CD8-positive, alpha-beta memory T cell (primary cell): Measurements from ENCODE around the gene ADISSP. TPM values are rescaled to one million over a fixed set of nuclear protein-coding genes. Genes with fewer than 3 reads are reported as not detected.

ENCODE experiments used
- CTCF ChIA-PET: fragments of 350-600 bp; sonication (Branson Sonifier 250); formaldehyde crosslinking; loops from one replicate; lab custom pipeline; 2021; ENCODE audit warnings: antibody characterized with exemption; lab: Charles Lee
- POLR2A ChIA-PET: fragments of 350-600 bp; sonication (Branson Sonifier 250); formaldehyde crosslinking; loops from one replicate; lab custom pipeline; 2021; ENCODE audit warnings: antibody characterized with exemption; lab: Charles Lee
- DNase-seq, 5 donors: peaks; one replicate each; pipeline versions ENCODE4 v3.0.0 to v3.0.0-alpha.2; 2020 to 2022; ENCODE audit warnings: mixed read lengths in 1 of 5
- H3K27ac ChIP-seq: one replicate; pipeline ENCODE4 v1.7.0; 2013; ENCODE audit warnings: low read depth, mild to moderate bottlenecking, low read length, moderate library complexity
- H3K27me3 ChIP-seq: 2 replicates; pipeline ENCODE4 v1.7.0; 2013; ENCODE audit warnings: low read length, mild to moderate bottlenecking; ENCODE audit not compliant: insufficient read depth, poor library complexity, severe bottlenecking
- H3K36me3 ChIP-seq: 2 replicates; pipeline ENCODE4 v1.7.0; 2013; ENCODE audit warnings: mild to moderate bottlenecking, low read length, moderate library complexity; ENCODE audit not compliant: insufficient read depth
- H3K4me1 ChIP-seq: 2 replicates; pipeline ENCODE4 v1.7.0; 2013; ENCODE audit warnings: mild to moderate bottlenecking, low read length, moderate library complexity; ENCODE audit not compliant: insufficient read depth
- H3K4me3 ChIP-seq: 2 replicates; pipeline ENCODE4 v1.7.0; 2013; ENCODE audit warnings: mild to moderate bottlenecking, low read length
- H3K9me3 ChIP-seq: 2 replicates; pipeline ENCODE4 v1.7.0; 2013; ENCODE audit warnings: mild to moderate bottlenecking, low read length
- H3K27ac Mint-ChIP-seq, 8 donors: one replicate each; pipeline ENCODE4 v1.8.0; 2020 to 2021; ENCODE audit warnings: mixed read lengths in 8 of 8, mild to moderate bottlenecking in 6 of 8, inconsistent platforms in 3 of 8, moderate library complexity in 3 of 8
- H3K27me3 Mint-ChIP-seq, 2 donors: one replicate each; pipeline ENCODE4 v1.8.0; 2020 to 2021; ENCODE audit warnings: mixed read lengths in 2 of 2, mild to moderate bottlenecking in 1 of 2, moderate library complexity in 1 of 2
- H3K36me3 Mint-ChIP-seq, 3 donors: one replicate each; pipeline ENCODE4 v1.8.0; 2020 to 2021; ENCODE audit warnings: mixed read lengths in 3 of 3, inconsistent platforms in 1 of 3, mild to moderate bottlenecking in 1 of 3
- H3K4me1 Mint-ChIP-seq, 3 donors: one replicate each; pipeline ENCODE4 v1.8.0; 2020 to 2021; ENCODE audit warnings: mixed read lengths in 3 of 3, inconsistent platforms in 1 of 3, mild to moderate bottlenecking in 1 of 3
- H3K4me3 Mint-ChIP-seq, 7 donors: one replicate each; pipeline ENCODE4 v1.8.0; 2020 to 2021; ENCODE audit warnings: mixed read lengths in 7 of 7, mild to moderate bottlenecking in 6 of 7, moderate library complexity in 4 of 7, inconsistent platforms in 2 of 7
- H3K9me3 Mint-ChIP-seq, 5 donors: one replicate each; pipeline ENCODE4 v1.8.0; 2020 to 2022; ENCODE audit warnings: mixed read lengths in 5 of 5, mild to moderate bottlenecking in 3 of 5, moderate library complexity in 2 of 5, inconsistent platforms in 1 of 5
- polyA plus RNA-seq: library from polyadenylated mRNA; unstranded; fragments of 300-500 nt; fragmentation: Illumina TruSeq; gene quantifications from one replicate; pipeline ENCODE4 v1.2.3, GENCODE V29; 2021
- total RNA-seq, 2 experiments: library from RNA; stranded (reverse); gene quantifications; one replicate each; pipeline ENCODE4 v1.2.3, GENCODE V29; 2021

The ADISSP gene
- total and polyA plus RNA-seq, 3 experiments from 2014 or later: 27.0 to 74.9 (median 72.7) TPM

DNA sequence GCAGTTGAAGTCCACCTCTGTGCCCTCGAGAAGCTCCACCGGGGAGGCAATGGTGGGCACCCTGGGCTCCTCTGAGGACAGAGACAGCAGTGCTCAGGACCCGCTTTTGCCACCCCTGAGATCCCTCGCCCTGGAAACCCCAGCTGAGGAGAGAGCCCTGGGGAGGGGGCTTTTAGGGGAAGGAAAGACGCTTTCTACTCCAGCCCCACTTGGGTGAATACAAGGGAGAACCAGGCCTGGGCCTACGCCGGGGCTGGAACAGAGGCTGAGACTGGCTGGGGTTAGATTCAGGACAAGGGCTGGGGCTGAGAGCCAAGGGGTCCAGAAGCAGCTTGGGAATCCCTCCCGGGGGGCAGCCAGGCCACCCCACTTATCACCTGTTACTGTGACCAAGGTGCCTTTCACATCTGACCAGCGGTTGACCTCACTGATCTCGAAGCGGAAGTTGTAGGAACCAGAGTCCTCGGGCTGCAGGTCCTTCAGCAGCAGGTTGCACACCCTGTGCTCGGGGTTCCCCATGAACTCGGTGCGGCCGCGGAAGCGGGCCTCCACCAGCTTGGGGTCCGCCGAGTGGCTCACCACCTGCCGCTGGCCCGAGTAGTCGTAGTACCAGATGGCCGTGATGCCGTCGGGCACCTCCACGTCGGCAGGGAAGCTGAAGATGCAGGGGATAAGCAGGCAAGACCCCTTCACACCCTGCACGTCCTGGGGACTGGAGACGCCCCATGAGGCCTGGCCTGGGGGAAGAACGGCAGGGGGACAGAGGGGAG, 61.4 kb downstream of the ADISSP start:
- peaks cover 3 to 9% (median 8%) of the 10 kb centered on the region in 3 donors for H3K4me1 Mint-ChIP-seq
- H3K4me3 ChIP-seq: no peak overlapping the region
- no peaks in the 10 kb centered on the region for H3K9me3 Mint-ChIP-seq
- POLR2A ChIA-PET: no interaction called here
- H3K27ac ChIP-seq: no peak overlapping the region
- H3K27me3 Mint-ChIP-seq: peaks cover 4 to 12% of the 10 kb centered on the region in 2 donors
- H3K27me3 ChIP-seq: no peaks in the 10 kb centered on the region
- no peak overlapping the region for H3K4me3 Mint-ChIP-seq
- CTCF ChIA-PET: interaction anchor here (1.2 to 1.3 kb wide), 2 partner anchors 10 to 29 kb away, joined by 3 read pairs; no protein-coding TSS in a partner anchor
- no peaks in the 10 kb centered on the region for H3K4me1 ChIP-seq
- DNase-seq: no peak
- peaks cover 0 to 1% (median 0%) of the 10 kb centered on the region in 3 donors for H3K36me3 Mint-ChIP-seq
- H3K36me3 ChIP-seq: no peaks in the 10 kb centered on the region
- H3K27ac Mint-ChIP-seq: no peak overlapping the region
- H3K9me3 ChIP-seq: no peaks in the 10 kb centered on the region

DNA sequence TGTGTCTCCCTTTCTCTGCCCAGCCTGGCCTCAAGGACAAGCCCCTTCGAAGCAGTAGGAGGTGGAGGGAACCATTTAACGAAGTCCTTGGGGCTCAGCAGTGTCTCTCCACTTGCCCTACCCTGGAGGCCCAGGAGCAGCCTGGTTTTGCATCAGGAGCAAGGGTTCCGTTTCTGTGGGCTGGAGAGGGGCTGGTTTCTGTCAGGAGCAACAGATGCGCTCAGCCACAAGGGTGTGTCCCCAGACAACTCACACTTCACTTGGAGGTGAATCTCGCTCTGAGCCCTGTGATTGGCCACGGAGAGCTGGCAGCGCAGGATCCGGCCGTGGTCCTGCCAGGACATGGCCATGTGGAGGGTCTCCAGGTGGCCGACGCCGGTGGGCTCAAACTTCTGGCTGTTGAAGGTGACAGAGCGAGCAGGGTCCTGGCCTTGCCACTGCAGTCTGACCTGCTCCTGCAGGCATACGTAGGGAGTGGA, 62.0 kb downstream of the ADISSP start:
- Mint-ChIP-seq H3K4me3 (no peak overlapping the region), H3K27ac (no peak overlapping the region), H3K27me3 (peaks cover 4 to 12% of the 10 kb centered on the region in 2 donors), H3K4me1 (peaks cover 3 to 9% (median 8%) of the 10 kb centered on the region in 3 donors), H3K9me3 (no peaks in the 10 kb centered on the region), H3K36me3 (peaks cover 0 to 1% (median 0%) of the 10 kb centered on the region in 3 donors)
- H3K27ac ChIP-seq: no peak overlapping the region
- ChIA-PET POLR2A (no interaction called here), CTCF (interaction anchor here (0.6 kb wide), 1 partner anchor 9 kb away, joined by 4 read pairs; no protein-coding TSS in a partner anchor)
- H3K4me1 ChIP-seq: no peaks in the 10 kb centered on the region
- no peaks in the 10 kb centered on the region for H3K36me3 ChIP-seq
- no peak overlapping the region for H3K4me3 ChIP-seq
- H3K9me3 ChIP-seq: no peaks in the 10 kb centered on the region
- DNase-seq: no peak
- H3K27me3 ChIP-seq: no peaks in the 10 kb centered on the region

DNA sequence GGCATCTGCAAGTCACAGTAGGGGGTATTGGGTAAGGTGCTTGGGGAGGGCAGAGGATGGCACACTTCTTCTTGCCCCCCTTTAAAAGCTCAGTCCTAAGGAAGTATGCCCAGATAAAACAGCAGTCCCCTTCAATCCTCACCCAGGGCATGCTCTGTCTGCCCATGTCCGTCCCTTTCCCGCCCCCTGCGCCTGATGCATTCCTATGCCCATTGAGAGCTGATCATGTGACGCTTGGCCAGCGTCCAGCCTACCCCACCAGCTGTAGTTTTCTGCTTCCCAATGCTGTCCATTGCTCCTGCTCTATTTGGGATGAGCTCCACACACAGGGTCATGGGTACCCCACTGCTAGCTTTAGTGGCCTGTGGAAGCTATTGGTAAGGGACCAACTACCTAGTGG, 63.5 kb downstream of the ADISSP start:
- Histone ChIP-seq H3K36me3 (no peaks in the 10 kb centered on the region), H3K4me1 (no peaks in the 10 kb centered on the region), H3K4me3 (no peak overlapping the region), H3K27ac (no peak overlapping the region), H3K27me3 (no peaks in the 10 kb centered on the region), H3K9me3 (no peaks in the 10 kb centered on the region)
- ChIA-PET CTCF (no interaction called here), POLR2A (interaction anchor here (0.5 kb wide), 1 partner anchor 109 kb away, joined by 5 read pairs; no protein-coding TSS in a partner anchor)
- H3K9me3 Mint-ChIP-seq: no peaks in the 10 kb centered on the region
- H3K36me3 Mint-ChIP-seq: peaks cover 0 to 1% (median 0%) of the 10 kb centered on the region in 3 donors
- peaks cover 1 to 2% (median 2%) of the 10 kb centered on the region in 3 donors for H3K4me1 Mint-ChIP-seq
- peaks cover 4 to 12% of the 10 kb centered on the region in 2 donors for H3K27me3 Mint-ChIP-seq
- no peak for DNase-seq
- H3K4me3 Mint-ChIP-seq: no peak overlapping the region
- no peak overlapping the region for H3K27ac Mint-ChIP-seq

Other genes starting within 250 kb of the ADISSP start
- not detected for gene GFRA4, start 104.4 kb downstream of the ADISSP start, total RNA-seq
- gene GFRA4, start 104.4 kb downstream of the ADISSP start, polyA plus RNA-seq: not detected
- not detected for gene ADAM33, start 85.7 kb downstream of the ADISSP start, total RNA-seq
- gene ADAM33, start 85.7 kb downstream of the ADISSP start, polyA plus RNA-seq: not detected
- gene SIGLEC1, start 55.2 kb downstream of the ADISSP start, total RNA-seq: under 1 TPM; 0.18 to 0.24 TPM
- gene SIGLEC1, start 55.2 kb downstream of the ADISSP start, polyA plus RNA-seq: not detected
- gene HSPA12B, start 35.1 kb downstream of the ADISSP start, total RNA-seq: not detected
- gene HSPA12B, start 35.1 kb downstream of the ADISSP start, polyA plus RNA-seq: not detected
- under 1 TPM; 0.13 to 0.24 TPM for gene SPEF1, start 13.7 kb upstream of the ADISSP start, total RNA-seq
- gene SPEF1, start 13.7 kb upstream of the ADISSP start, polyA plus RNA-seq: not detected
- gene CENPB, start 19.0 kb upstream of the ADISSP start, total RNA-seq: 10 to 100 TPM; 66.4 to 69.9 TPM
- 1.7 TPM for gene CENPB, start 19.0 kb upstream of the ADISSP start, polyA plus RNA-seq
- gene CDC25B, start 28.6 kb upstream of the ADISSP start, total RNA-seq: 10 to 100 TPM; 78.0 to 81.6 TPM
- gene CDC25B, start 28.6 kb upstream of the ADISSP start, polyA plus RNA-seq: 61.6 TPM
- 10 to 100 TPM; 14.0 to 15.7 TPM for gene AP5S1, start 52.8 kb upstream of the ADISSP start, total RNA-seq
- 18.4 TPM for gene AP5S1, start 52.8 kb upstream of the ADISSP start, polyA plus RNA-seq
- gene MAVS, start 79.1 kb upstream of the ADISSP start, total RNA-seq: 10 to 100 TPM; 34.3 to 34.8 TPM
- gene MAVS, start 79.1 kb upstream of the ADISSP start, polyA plus RNA-seq: 8.1 TPM
- 10 to 100 TPM; 58.1 to 62.3 TPM for gene PANK2, start 121.6 kb upstream of the ADISSP start, total RNA-seq
- 51.0 TPM for gene PANK2, start 121.6 kb upstream of the ADISSP start, polyA plus RNA-seq
- 10 to 100 TPM; 11.4 TPM for gene RNF24, start 247.8 kb upstream of the ADISSP start, total RNA-seq
- gene RNF24, start 247.8 kb upstream of the ADISSP start, polyA plus RNA-seq: 17.4 TPM